IMR-90 (cell line): ENCODE data around the gene NFASC.

Experiments
- BHLHE40 ChIP-seq: fragments of 150-350 bp; IDR thresholded peaks from 2 replicates; pipeline ENCODE4 v1.6.1; 2016; ENCODE audit warnings: mild to moderate bottlenecking, low read depth, low read length
- CHD1 ChIP-seq: IDR thresholded peaks from 2 replicates; pipeline ENCODE4 v1.6.1; 2012; ENCODE audit warnings: low read depth, low read length, improper control_type of control experiment
- FOS ChIP-seq: fragments of 150-350 bp; IDR thresholded peaks from 2 replicates; pipeline ENCODE4 v1.6.1; 2016; ENCODE audit warnings: low read depth, low read length
- POLR2A ChIP-seq: IDR thresholded peaks from 2 replicates; pipeline ENCODE4 v1.6.1; 2012; ENCODE audit warnings: mild to moderate bottlenecking, low read depth, low read length
- SMC3 ChIP-seq: fragments of 150-350 bp; IDR thresholded peaks from 2 replicates; pipeline ENCODE4 v1.6.1; 2016; ENCODE audit warnings: low read depth, mild to moderate bottlenecking, antibody characterized with exemption, low read length, moderate library complexity
- TF ChIP-seq, protein P1 (sequence below): conservative IDR thresholded peaks from 2 replicates; pipeline ENCODE4 v1.5.1; 2012; ENCODE audit warnings: mild to moderate bottlenecking, low read depth, low read length, improper control_type of control experiment

DNA sequence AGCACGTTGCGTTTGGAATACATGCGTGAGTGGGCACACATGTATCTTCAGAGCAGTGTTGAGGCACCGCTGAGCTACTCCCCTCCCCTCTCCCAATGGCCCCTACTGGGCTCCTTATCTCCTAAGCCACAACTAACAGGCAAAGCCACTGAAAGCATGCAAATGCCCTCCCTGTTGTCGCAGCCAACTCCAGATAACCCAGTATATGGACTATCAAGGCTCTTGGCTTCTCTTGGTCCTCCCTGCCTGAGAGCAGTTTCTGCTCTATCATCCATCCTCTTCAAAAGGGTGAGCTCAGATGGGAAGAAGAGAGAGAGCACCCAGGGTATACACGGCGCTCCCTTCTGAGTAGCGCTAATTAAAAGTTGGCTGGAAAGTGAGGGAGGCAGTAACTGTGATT lies 113.8 kb downstream of the NFASC start:
- TF ChIP-seq BHLHE40, result no peak
- no peak for TF ChIP-seq SMC3
- TF ChIP-seq, protein P1, sequence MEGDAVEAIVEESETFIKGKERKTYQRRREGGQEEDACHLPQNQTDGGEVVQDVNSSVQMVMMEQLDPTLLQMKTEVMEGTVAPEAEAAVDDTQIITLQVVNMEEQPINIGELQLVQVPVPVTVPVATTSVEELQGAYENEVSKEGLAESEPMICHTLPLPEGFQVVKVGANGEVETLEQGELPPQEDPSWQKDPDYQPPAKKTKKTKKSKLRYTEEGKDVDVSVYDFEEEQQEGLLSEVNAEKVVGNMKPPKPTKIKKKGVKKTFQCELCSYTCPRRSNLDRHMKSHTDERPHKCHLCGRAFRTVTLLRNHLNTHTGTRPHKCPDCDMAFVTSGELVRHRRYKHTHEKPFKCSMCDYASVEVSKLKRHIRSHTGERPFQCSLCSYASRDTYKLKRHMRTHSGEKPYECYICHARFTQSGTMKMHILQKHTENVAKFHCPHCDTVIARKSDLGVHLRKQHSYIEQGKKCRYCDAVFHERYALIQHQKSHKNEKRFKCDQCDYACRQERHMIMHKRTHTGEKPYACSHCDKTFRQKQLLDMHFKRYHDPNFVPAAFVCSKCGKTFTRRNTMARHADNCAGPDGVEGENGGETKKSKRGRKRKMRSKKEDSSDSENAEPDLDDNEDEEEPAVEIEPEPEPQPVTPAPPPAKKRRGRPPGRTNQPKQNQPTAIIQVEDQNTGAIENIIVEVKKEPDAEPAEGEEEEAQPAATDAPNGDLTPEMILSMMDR, result no peak
- no peak for TF ChIP-seq FOS
- no peak for TF ChIP-seq POLR2A
- TF ChIP-seq CHD1, result no peak
